HEK293 (cell line): ENCODE measurements around the gene KLHL21.

Source experiments
- BCL6B ChIP-seq: fragments of 450-650 bp; formaldehyde crosslinking; IDR thresholded peaks from 2 replicates; pipeline ENCODE4 v1.5.1; 2017; ENCODE audit warnings: missing biosample characterization, missing genetic modification characterization
- MYNN ChIP-seq: fragments of 450-650 bp; formaldehyde crosslinking; IDR thresholded peaks from 2 replicates; pipeline ENCODE4 v1.5.1; 2016; ENCODE audit warnings: missing biosample characterization, missing genetic modification characterization, borderline replicate concordance
- REST ChIP-seq: fragments of 450-650 bp; formaldehyde crosslinking; IDR thresholded peaks from 2 replicates; pipeline ENCODE4 v1.5.1; 2016; ENCODE audit warnings: missing biosample characterization, missing genetic modification characterization
- SALL2 ChIP-seq: fragments of 450-650 bp; formaldehyde crosslinking; IDR thresholded peaks from 2 replicates; pipeline ENCODE4 v1.5.0; 2017; ENCODE audit warnings: missing biosample characterization, mild to moderate bottlenecking, missing genetic modification characterization, borderline replicate concordance
- SETDB1 ChIP-seq: IDR thresholded peaks from one replicate; pipeline ENCODE4 v1.6.1; 2017; ENCODE audit warnings: mild to moderate bottlenecking, low read length, moderate library complexity, mixed read lengths; ENCODE audit not compliant: insufficient read length
- TSHZ1 ChIP-seq: fragments of 450-650 bp; formaldehyde crosslinking; IDR thresholded peaks from 2 replicates; pipeline ENCODE4 v1.5.1; 2016; ENCODE audit warnings: missing biosample characterization, missing genetic modification characterization, borderline replicate concordance
- ZBTB10 ChIP-seq: fragments of 450-650 bp; formaldehyde crosslinking; IDR thresholded peaks from 2 replicates; pipeline ENCODE4 v1.5.1; 2016; ENCODE audit warnings: missing biosample characterization, missing genetic modification characterization
- ZBTB11 ChIP-seq: fragments of 450-650 bp; formaldehyde crosslinking; conservative IDR thresholded peaks from 2 replicates; pipeline ENCODE4 v1.5.1; 2016; ENCODE audit warnings: low read depth, missing biosample characterization, missing genetic modification characterization
- ZFHX2 ChIP-seq: fragments of 450-650 bp; formaldehyde crosslinking; conservative IDR thresholded peaks from 2 replicates; pipeline ENCODE4 v1.5.1; 2016; ENCODE audit warnings: missing biosample characterization, missing genetic modification characterization
- ZFP3 ChIP-seq: fragments of 450-650 bp; formaldehyde crosslinking; IDR thresholded peaks from 2 replicates; pipeline ENCODE4 v1.5.1; 2016; ENCODE audit warnings: low read depth, missing biosample characterization, missing genetic modification characterization
- ZNF138 ChIP-seq: fragments of 450-650 bp; formaldehyde crosslinking; IDR thresholded peaks from 2 replicates; pipeline ENCODE4 v1.5.1; 2016; ENCODE audit warnings: missing biosample characterization, missing genetic modification characterization, borderline replicate concordance
- ZNF223 ChIP-seq: fragments of 450-650 bp; formaldehyde crosslinking; IDR thresholded peaks from 2 replicates; pipeline ENCODE4 v1.5.1; 2016; ENCODE audit warnings: missing biosample characterization, missing genetic modification characterization
- ZNF366 ChIP-seq: fragments of 450-650 bp; formaldehyde crosslinking; conservative IDR thresholded peaks from 2 replicates; pipeline ENCODE4 v1.5.1; 2016; ENCODE audit warnings: missing biosample characterization, missing genetic modification characterization
- ZNF48 ChIP-seq: fragments of 450-650 bp; formaldehyde crosslinking; IDR thresholded peaks from 2 replicates; pipeline ENCODE4 v1.5.1; 2016; ENCODE audit warnings: missing biosample characterization, missing genetic modification characterization
- ZNF548 ChIP-seq: fragments of 450-650 bp; formaldehyde crosslinking; IDR thresholded peaks from 2 replicates; pipeline ENCODE4 v1.5.1; 2016; ENCODE audit warnings: missing biosample characterization, missing genetic modification characterization
- ZNF639 ChIP-seq: fragments of 450-650 bp; formaldehyde crosslinking; IDR thresholded peaks from 2 replicates; pipeline ENCODE4 v1.5.1; 2016; ENCODE audit warnings: missing biosample characterization, missing genetic modification characterization
- ZNF707 ChIP-seq: fragments of 450-650 bp; formaldehyde crosslinking; IDR thresholded peaks from 2 replicates; pipeline ENCODE4 v1.5.1; 2016; ENCODE audit warnings: missing biosample characterization, missing genetic modification characterization
- ZSCAN18 ChIP-seq: fragments of 450-650 bp; formaldehyde crosslinking; IDR thresholded peaks from 2 replicates; pipeline ENCODE4 v1.5.1; 2016; ENCODE audit warnings: missing biosample characterization, missing genetic modification characterization

Gene KLHL21

GRCh38 chr1:6624710-6625583 lies 22.3 kb upstream of the KLHL21 start, which contains the start of gene THAP3 (continued):
- TF ChIP-seq TSHZ1 (no peak), ZNF707 (no peak), ZNF48 (no peak), SETDB1 (no peak), ZFHX2 (tag by site-specific recombination) (no peak), REST (tag by site-specific recombination) (no peak), ZNF548 (tag by site-specific recombination) (no peak), BCL6B (tag by site-specific recombination) (no peak), ZBTB11 (tag by site-specific recombination) (no peak; the same call in 1 of the 2 replicates), ZNF223 (no peak), MYNN (tag by site-specific recombination) (no peak), ZBTB10 (tag by site-specific recombination) (peak; percentile 98), ZFP3 (no peak), ZNF366 (tag by site-specific recombination) (peak; percentile 97), ZNF639 (tag by site-specific recombination) (no peak), SALL2 (tag by site-specific recombination) (no peak), ZNF138 (tag by site-specific recombination) (no peak), ZSCAN18 (tag by site-specific recombination) (no peak)
